Inferior parietal cortex (tissue), 1 donor: ENCODE measurements around the gene CD22.

Experiments
- DNase-seq: peaks from one replicate; pipeline ENCODE4 v3.0.0-alpha.2; 2016; ENCODE audit errors: extremely low spot score

The CD22 gene

DNA sequence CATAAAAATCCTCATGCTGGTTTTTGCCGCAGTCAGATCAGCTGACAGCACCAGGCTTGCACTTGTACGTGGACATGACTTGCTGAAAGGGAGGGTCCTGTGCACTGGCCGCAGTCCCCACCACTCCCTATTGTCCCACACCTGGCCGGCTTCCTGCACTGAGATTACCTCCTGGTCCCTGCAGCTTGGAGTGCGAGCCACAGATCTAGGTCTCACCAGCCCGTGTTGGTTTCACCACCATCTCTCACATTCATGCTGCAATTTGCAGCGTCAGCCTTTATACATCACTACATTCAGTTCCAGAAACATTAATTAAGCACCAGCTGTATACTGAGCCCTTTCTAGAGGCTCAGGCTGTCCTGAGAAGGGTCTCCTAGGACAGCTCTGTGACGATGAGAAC is 15.0 kb upstream of the CD22 start:
- DNase-seq: no peak

GRCh38 chr19:35314858-35315470 is 14.0 kb upstream of the CD22 start:
- no peak for DNase-seq

DNA sequence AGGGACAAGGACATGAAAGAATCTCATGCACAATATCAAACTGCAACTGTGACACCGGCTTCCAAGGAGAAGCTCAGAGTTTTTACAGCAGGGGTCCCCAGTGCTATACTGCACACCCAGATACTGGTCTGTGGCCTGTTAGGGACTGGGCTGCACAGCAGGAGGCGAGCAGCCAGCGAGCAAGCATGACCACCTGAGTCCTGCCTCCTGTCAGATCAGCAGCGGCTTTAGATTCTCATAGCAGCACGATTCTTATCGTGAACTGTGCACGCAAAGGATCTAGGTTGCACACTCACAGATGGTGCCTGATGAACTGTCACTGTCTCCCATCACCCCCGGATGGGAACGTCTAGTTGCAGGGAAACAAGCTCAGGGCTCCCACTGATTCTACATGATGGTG is 13.1 kb upstream of the CD22 start:
- DNase-seq: no peak

DNA sequence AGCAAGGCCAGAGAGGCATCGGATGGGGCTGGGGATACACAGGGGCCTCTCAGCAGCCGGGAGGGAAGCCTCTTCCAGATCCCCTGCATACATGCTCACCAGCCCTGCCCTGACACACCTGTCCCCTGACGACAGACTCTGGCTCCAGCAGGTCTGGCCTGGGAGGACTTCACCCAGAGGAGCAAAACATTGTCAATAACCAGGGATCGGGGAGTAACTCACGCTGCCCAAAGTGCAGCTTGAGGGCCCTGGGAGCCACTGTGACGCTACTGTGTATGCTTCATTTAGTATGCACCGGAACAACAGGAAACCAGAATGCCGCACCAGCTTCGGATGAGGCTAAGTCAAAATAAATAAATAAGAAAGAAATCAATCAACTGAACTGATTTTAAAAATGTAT is 12.4 kb upstream of the CD22 start:
- DNase-seq: no peak

DNA sequence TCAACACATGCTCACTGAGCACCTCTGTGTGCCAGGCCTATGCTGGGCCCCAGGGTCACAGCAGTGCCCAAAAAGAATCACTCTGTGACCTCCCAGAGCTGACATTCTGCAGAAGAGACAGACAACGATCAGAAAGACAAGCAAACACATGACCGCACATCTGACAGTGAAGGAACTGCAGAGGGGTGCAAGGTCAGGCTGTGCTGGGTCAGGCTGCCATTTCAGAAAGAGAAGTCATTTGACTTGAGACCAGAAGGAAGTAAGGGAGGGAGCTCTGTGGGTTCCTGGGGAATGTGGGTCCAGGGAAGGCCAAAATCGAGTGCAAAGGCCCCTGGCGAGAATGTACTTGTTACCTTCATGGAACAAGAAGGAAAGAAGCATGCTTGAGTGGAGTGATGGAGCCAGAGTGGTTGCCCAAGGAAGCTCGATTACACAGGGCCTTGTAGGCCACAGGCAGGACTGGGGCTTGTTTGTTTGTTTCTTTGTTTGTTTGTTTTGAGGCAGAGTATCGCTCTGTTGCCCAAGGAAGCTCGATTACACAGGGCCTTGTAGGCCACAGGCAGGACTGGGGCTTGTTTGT is 11.4 kb upstream of the CD22 start:
- DNase-seq: no peak

DNA sequence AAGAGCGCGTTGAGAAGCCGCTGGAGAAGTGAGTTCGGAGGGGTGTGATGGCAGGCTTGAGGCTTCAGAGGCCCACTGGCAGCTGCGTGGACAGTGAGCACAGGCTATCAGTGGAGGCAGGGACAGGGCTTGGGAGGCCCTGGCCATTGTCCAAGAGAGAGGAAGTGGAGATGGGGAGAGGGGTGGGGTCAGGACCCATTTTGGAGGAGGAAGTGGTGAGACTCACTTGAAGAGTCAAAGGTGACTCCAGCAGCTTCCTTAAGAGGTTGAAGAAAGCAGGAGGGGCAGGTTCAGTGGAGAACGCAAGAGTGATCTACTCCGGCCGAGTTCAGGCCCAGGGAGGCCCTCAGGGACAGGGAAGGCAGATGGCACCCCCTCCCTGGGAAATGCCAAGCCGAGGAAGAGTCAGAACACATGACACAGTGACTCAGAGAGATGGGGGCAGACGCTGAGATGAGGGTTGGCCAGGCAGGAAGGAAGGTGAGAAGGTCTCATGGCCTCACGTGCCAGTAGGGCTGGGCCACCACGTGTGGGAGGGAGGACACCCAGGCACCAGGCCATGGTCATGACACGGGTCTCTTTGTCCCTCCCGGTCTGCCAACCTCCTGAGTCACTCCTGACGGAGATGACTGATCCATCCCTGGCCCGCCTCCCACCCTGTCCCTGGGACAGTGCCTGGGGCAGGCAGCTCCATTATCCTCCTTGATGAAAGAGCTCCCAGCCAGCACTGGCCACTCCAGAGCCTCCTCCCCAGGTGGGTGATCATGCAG is 10.1 kb upstream of the CD22 start:
- peak; percentile 54 for DNase-seq

GRCh38 chr19:35320065-35320713 is 8.8 kb upstream of the CD22 start:
- DNase-seq: no peak

DNA sequence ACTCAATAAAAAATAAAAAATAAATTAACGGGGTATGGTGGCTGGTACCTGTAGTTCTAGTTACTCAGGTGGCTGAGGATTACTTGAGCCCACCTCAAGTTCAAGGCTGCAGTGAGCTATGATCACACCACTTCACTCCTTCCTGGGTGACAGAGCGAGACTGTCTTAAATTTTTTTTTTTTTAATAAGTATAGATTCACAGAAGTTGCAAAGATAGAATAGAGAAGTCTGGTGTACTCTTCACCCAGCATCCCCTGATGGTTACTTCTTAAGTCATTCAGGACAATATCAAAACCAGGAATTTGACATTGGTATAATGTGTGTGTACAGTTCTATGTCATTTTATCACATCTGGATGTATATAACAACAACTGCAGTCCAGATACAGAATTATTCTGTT is 7.7 kb upstream of the CD22 start:
- DNase-seq: no peak

DNA sequence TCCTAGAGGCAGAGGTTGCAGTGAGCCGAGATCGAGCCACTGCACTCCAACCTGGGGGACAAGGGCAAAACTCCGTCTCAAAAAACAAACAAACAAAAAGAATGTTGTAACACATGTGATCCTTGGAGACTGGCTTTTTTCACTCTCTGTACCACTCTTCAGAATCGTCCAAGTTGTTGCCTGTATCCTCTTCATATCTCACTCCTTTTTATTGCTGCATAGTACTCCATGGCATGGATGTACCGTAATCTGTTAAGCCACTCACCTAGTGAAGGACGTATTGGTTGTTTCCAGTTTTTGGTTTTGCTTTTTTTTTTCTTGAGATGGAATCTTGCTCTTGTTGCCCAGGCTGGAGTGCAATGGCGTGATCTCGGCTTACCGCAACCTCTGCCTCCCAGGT is 7.0 kb upstream of the CD22 start:
- no peak for DNase-seq

DNA sequence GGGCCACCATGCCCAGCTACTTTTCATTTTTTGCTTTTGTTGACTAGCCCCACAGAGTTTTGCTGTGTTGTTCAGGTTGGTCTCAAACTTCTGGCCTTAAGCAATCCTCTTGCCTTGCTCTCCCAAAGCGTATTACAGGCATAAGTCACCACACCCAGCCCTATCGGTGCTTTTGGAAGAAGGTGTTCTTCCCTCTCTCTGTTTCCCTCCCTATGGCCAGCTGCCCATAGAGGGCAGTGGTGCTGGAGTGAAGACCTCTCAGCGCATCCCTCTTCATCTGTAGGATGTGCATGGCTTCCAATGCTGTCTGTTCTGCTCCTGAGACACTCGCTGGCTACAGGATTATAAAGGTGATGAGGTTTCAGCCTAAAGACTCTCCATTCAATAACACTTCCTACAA is 1.3 kb upstream of the CD22 start:
- DNase-seq: no peak

GRCh38 chr19:35329323-35329722 is 336 bp downstream of the CD22 start:
- no peak for DNase-seq

- no peak for DNase-seq
Measured at GRCh38 chr19:35330475-35330874, 1.5 kb downstream of the CD22 start.

- no peak for DNase-seq
Measured at GRCh38 chr19:35331551-35332214, 2.7 kb downstream of the CD22 start.

- DNase-seq: no peak
Measured at GRCh38 chr19:35332817-35333216, 3.8 kb downstream of the CD22 start.

GRCh38 chr19:35334144-35334753 is 5.3 kb downstream of the CD22 start:
- DNase-seq: no peak

- DNase-seq: no peak
Measured at GRCh38 chr19:35336166-35336955, 7.4 kb downstream of the CD22 start.

DNA sequence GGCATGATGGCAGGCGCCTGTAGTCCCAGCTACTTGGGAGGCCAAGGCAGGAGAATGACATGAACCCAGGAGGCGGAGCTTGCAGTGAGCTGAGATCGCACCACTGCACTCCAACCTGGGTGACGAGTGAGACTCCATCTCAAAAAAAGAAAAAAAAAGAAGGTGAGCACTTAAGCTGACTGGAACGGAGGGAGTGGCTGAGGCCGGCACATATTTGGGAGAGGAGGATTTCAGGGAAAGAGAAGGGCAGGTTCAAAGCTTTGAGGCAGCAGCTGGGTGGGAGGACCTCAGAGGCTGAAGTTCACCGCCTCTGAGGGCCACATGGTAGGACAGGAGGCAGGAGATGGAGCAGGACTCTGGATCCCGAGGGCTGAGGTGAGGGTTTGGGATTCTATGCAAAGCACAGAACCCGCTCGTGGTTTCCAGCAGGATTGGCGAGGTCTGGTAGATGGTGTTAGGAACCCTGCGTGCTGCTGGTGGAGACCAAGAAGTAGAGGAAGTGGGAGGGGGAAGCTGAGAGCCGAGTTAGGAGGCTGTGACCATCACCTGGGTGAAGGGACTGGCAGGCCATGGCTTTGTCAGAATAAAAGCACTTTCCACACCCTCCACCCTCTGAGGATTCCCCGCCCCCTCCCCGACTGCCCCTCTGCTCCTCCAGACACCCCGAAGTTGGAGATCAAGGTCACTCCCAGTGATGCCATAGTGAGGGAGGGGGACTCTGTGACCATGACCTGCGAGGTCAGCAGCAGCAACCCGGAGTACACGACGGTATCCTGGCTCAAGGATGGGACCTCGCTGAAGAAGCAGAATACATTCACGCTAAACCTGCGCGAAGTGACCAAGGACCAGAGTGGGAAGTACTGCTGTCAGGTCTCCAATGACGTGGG is 8.4 kb downstream of the CD22 start:
- no peak for DNase-seq

- no peak for DNase-seq
Measured at GRCh38 chr19:35337984-35338296, 9.0 kb downstream of the CD22 start.

- DNase-seq: no peak
Measured at GRCh38 chr19:35340431-35340830, 11.4 kb downstream of the CD22 start.

DNA sequence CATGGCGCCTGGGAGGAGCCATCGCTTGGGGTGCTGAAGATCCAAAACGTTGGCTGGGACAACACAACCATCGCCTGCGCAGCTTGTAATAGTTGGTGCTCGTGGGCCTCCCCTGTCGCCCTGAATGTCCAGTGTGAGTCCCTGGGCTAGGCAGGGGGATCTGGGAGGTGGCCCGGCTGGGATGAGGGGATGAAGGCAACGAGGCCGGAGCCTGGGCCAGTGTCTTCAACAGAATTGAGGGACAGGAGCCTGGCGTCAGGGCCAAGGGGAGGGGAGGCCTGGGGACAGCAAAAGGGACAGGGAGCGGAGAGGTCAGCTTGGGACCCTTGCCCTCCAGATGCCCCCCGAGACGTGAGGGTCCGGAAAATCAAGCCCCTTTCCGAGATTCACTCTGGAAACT is 12.0 kb downstream of the CD22 start:
- DNase-seq: no peak
